Peyer's patch (tissue), 4 donors: ENCODE results near the gene PTH2. TPM values are rescaled to one million over a fixed set of nuclear protein-coding genes. Genes with fewer than 3 reads are reported as not detected.

Experiments
- DNase-seq, 3 donors: peaks; one replicate each; pipeline ENCODE4 v3.0.0-alpha.2; 2017 to 2019
- H3K27ac ChIP-seq, 4 donors: fragments of 200-600 bp; sonication (generic); one replicate each; pipeline ENCODE4 v1.5.1; 2016 to 2019
- H3K27me3 ChIP-seq, 2 donors: fragments of 200-600 bp; sonication (generic); one replicate each; pipeline ENCODE4 v1.5.1; 2019
- H3K36me3 ChIP-seq, 3 donors: fragments of 200-600 bp; sonication (generic); one replicate each; pipeline ENCODE4 v1.5.1; 2016 to 2019
- H3K4me1 ChIP-seq, 4 donors: fragments of 200-600 bp; sonication (generic); one replicate each; pipeline ENCODE4 v1.5.1; 2016 to 2019
- H3K4me3 ChIP-seq, 4 donors: fragments of 200-600 bp; sonication (generic); 1 replicate in 3 of 4; 2 replicates in 1 of 4; pipeline ENCODE4 v1.5.1; 2016 to 2019; ENCODE audit warnings: mild to moderate bottlenecking in 1 of 4
- H3K9me3 ChIP-seq, 4 donors: fragments of 200-600 bp; sonication (generic); one replicate each; pipeline ENCODE4 v1.5.1; 2016 to 2019; ENCODE audit warnings: mild to moderate bottlenecking in 1 of 4
- POLR2A ChIP-seq, 2 donors: fragments of 450-650 bp; IDR thresholded peaks; one replicate each; pipeline ENCODE4 v1.5.1; 2017; ENCODE audit warnings: antibody characterized with exemption in 2 of 2, mild to moderate bottlenecking in 2 of 2, moderate library complexity in 2 of 2
- total RNA-seq, 4 donors: library from RNA; depleted of rRNA; stranded (reverse); fragments of >200 nt; gene quantifications; one replicate each; pipeline ENCODE4 v1.1.0, GENCODE V29; 2016
- TF ChIP-seq, protein P1 (sequence below), 6 experiments: fragments of 450-650 bp in 4 of 6; fragments of 200-600 bp in 2 of 6; sonication (generic) in 1 of 6; IDR thresholded peaks; one replicate each; pipeline ENCODE4 v1.5.1; 2017 to 2019; ENCODE audit warnings: antibody characterized with exemption in 6 of 6, mild to moderate bottlenecking in 3 of 6, moderate library complexity in 1 of 6

Gene PTH2
- total RNA-seq, 4 donors from 2014 or later, result not detected

DNA sequence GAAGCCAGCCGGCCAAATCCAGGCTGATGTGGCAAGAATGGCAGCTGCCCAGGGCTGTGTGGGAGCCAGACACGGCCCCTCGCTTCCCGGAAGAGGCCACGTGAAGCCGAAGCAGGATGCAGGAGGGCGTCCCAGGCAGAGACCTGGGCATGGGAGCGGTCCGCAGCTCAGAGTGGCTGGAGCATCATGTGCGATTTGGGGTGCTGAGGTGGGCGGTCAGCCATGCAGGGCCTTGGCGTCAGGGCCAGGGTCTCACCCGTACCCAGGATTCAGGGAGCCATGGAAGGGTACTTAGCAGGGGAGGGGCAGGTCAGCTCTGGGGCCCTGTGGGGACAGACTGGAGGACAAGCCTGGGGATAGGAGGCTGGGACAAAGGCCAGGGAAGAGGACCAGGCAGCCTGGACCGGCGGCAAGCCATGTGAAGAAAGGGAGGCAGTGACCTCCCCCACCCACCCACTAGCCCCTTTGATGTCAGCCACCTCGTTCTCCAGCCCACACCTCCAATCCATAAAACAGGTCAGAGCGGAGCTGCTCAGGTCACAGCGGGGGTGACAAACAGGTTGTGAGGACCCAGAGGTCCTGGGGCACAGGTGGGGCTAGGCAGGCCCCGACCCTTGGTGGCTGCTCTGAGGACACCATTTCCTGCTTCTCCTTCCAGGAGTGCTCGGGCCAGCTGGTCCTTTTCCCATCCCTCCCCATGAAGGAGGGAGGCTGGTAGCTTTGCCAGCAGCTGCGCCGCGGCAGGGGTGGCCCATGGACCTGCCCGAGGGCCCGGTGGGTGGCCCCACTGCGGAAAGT lies 32.9 kb downstream of the PTH2 start:
- DNase-seq, result no peak
- H3K27ac ChIP-seq, result peak overlapping the region in 2 of 4 donors; percentile 8 to 73
- no peak overlapping the region for H3K4me3 ChIP-seq
- TF ChIP-seq, protein P1, sequence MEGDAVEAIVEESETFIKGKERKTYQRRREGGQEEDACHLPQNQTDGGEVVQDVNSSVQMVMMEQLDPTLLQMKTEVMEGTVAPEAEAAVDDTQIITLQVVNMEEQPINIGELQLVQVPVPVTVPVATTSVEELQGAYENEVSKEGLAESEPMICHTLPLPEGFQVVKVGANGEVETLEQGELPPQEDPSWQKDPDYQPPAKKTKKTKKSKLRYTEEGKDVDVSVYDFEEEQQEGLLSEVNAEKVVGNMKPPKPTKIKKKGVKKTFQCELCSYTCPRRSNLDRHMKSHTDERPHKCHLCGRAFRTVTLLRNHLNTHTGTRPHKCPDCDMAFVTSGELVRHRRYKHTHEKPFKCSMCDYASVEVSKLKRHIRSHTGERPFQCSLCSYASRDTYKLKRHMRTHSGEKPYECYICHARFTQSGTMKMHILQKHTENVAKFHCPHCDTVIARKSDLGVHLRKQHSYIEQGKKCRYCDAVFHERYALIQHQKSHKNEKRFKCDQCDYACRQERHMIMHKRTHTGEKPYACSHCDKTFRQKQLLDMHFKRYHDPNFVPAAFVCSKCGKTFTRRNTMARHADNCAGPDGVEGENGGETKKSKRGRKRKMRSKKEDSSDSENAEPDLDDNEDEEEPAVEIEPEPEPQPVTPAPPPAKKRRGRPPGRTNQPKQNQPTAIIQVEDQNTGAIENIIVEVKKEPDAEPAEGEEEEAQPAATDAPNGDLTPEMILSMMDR (IDR thresholded peaks at IDR 0.05), result no peak
- TF ChIP-seq POLR2A (IDR thresholded peaks at IDR 0.05), result no peak
- H3K36me3 ChIP-seq, result no peaks in the 10 kb centered on the region
- no peaks in the 10 kb centered on the region for H3K9me3 ChIP-seq
- no peaks in the 10 kb centered on the region for H3K27me3 ChIP-seq
- peaks cover 0 to 6% (median 2%) of the 10 kb centered on the region in 4 donors for H3K4me1 ChIP-seq

DNA sequence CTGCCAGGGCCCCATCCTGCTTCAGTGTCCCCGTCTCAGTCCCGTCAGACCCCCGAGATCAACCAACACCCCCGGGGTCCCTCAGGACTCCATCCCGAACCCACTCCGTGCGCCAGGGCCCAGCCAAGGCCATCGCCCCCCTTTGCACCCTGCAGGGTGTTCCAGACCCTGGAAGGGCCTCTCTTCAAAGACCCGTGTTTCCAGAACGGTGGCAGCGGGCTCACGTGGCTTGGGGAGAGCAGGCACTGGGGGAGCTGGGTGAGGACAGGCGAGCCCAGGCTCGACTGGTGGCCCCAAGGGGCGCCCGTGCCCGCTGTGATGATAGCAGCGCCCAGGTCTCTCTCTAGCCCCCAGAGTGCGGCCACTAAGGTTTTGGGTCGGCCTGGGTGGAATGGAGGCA lies 33.8 kb downstream of the PTH2 start:
- no peak overlapping the region for H3K27ac ChIP-seq
- TF ChIP-seq, protein P1 (IDR thresholded peaks at IDR 0.05), result no peak
- no peak for TF ChIP-seq POLR2A (IDR thresholded peaks at IDR 0.05)
- H3K36me3 ChIP-seq, result no peaks in the 10 kb centered on the region
- no peaks in the 10 kb centered on the region for H3K27me3 ChIP-seq
- H3K9me3 ChIP-seq, result no peaks in the 10 kb centered on the region
- H3K4me1 ChIP-seq, result peaks cover 0 to 6% (median 2%) of the 10 kb centered on the region in 4 donors
- DNase-seq, result no peak
- H3K4me3 ChIP-seq, result no peak overlapping the region

DNA sequence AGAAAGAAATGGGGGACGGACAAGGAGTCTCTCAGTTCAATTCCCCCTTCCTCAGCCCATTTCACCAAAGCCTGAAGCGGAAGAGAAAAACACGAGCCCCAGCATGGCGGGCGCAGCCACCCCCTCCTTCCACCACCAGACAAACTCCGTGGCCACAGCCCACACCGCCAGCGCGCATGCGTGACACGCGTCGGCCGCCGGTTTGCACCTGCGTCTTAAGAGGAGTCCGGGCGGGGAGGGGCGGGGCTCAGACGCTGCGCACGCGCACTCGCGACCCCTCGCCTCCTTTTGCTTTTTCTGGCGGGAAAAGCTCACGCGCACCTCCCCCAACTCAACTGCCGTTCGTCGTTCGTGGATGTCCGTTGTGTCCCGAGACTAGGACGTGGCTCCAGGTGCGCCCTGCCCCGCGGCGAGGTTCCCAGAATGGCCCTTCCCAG lies 35.3 kb downstream of the PTH2 start, which contains the start of gene KASH5:
KASH5 (plus strand) TSS at position 314 of the 437 bp plus-strand sequence. CDS start 2,635 bp downstream, outside the sequence.
- Histone ChIP-seq H3K27me3 (no peaks in the 10 kb centered on the region), H3K9me3 (no peaks in the 10 kb centered on the region), H3K4me1 (peaks cover 0 to 6% (median 2%) of the 10 kb centered on the region in 4 donors), H3K36me3 (no peaks in the 10 kb centered on the region), H3K27ac (peak within 1 kb of the TSS in 2 of 4 donors; percentile 46 to 65), H3K4me3 (peak within 1 kb of the TSS in 3 of 4 donors; percentile 25 to 37 (median 35))
- TF ChIP-seq, protein P1 (IDR thresholded peaks at IDR 0.05), result no peak
- TF ChIP-seq POLR2A (IDR thresholded peaks at IDR 0.05), result no peak
- DNase-seq, result peak; percentile 82 to 89 (median 82)

DNA sequence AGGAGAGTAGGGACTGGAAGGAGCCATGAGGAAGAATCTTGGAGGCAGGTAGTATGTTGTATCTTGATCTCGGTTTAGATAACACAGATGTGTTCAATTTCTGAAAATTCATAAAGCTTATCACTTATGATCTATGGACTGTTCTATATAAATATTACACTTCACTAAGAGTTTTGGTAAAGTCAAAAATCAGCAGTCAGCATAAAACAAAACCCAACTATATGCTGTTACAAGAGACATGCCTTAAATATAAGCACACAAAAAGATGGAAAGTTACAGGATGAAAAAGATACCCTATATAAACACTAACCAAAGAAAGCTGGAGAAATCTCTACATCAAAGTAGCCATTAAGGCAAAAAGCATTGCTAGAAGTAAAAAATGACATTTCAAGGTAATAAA lies 39.6 kb downstream of the PTH2 start:
- Histone ChIP-seq H3K4me1 (no peaks in the 10 kb centered on the region), H3K9me3 (peaks cover 0 to 14% (median 0%) of the 10 kb centered on the region in 4 donors), H3K4me3 (no peak overlapping the region), H3K27ac (no peak overlapping the region), H3K36me3 (no peaks in the 10 kb centered on the region), H3K27me3 (no peaks in the 10 kb centered on the region)
- TF ChIP-seq POLR2A (IDR thresholded peaks at IDR 0.05), result no peak
- TF ChIP-seq, protein P1 (IDR thresholded peaks at IDR 0.05), result no peak
- no peak for DNase-seq

DNA sequence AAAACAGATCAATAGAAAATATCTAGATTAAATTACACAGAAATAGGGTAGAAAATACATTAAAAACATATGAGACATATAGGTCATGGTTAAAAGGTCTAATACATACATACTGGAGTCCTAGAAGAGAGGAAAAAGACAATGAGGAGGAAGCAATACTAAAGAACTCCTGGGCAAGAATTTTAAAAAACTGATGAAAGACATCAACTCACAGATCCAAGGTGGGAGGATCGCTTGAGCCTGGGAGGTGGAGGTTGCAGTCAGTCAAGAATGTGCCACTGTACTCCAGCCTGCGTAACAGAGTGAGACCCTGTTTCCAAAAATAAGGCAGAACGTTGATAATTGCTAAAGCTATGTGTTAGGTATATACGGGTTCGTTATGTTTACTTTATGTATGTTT lies 40.6 kb downstream of the PTH2 start:
- peaks cover 0 to 14% (median 0%) of the 10 kb centered on the region in 4 donors for H3K9me3 ChIP-seq
- H3K4me1 ChIP-seq, result no peaks in the 10 kb centered on the region
- DNase-seq, result no peak
- no peak for TF ChIP-seq POLR2A (IDR thresholded peaks at IDR 0.05)
- H3K27me3 ChIP-seq, result no peaks in the 10 kb centered on the region
- no peak overlapping the region for H3K27ac ChIP-seq
- H3K4me3 ChIP-seq, result no peak overlapping the region
- no peaks in the 10 kb centered on the region for H3K36me3 ChIP-seq

DNA sequence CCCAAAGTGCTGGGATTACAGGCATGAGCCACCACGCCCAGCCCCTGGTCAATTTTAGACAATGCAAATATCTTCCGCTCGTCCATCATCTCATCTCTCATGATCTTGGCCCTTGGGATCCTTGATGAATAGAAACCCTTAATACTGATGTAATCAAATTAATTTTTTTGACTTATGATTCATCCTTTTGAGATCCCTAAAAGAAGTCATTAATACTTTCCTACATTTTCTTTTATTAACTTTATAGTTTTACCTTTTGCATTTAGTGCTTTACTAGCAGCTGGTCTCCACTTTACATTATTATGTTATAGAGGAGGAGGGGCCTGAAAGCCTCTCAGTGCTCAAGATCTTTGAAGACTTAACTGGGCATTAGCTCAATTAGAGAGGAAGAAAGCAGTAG lies 42.9 kb downstream of the PTH2 start:
- Histone ChIP-seq H3K4me3 (no peak overlapping the region), H3K27me3 (no peaks in the 10 kb centered on the region), H3K9me3 (peaks cover 0 to 14% (median 0%) of the 10 kb centered on the region in 4 donors), H3K4me1 (no peaks in the 10 kb centered on the region), H3K27ac (no peak overlapping the region), H3K36me3 (no peaks in the 10 kb centered on the region)
- DNase-seq, result no peak
- TF ChIP-seq, protein P1 (IDR thresholded peaks at IDR 0.05), result no peak
- TF ChIP-seq POLR2A (IDR thresholded peaks at IDR 0.05), result no peak
